GM12801 (cell line): ENCODE data around the gene CTNND2.

Experiments
- CTCF ChIP-seq: IDR thresholded peaks from one replicate; pipeline ENCODE4 v1.5.1; 2011; ENCODE audit warnings: control low read depth; ENCODE audit not compliant: insufficient read length; ENCODE audit errors: extremely low read depth

The CTNND2 gene

GRCh38 chr5:11611011-11611410 is 293.2 kb downstream of the CTNND2 start:
- no peak for TF ChIP-seq CTCF

GRCh38 chr5:11609570-11610303 is 294.5 kb downstream of the CTNND2 start:
- no peak for TF ChIP-seq CTCF

DNA sequence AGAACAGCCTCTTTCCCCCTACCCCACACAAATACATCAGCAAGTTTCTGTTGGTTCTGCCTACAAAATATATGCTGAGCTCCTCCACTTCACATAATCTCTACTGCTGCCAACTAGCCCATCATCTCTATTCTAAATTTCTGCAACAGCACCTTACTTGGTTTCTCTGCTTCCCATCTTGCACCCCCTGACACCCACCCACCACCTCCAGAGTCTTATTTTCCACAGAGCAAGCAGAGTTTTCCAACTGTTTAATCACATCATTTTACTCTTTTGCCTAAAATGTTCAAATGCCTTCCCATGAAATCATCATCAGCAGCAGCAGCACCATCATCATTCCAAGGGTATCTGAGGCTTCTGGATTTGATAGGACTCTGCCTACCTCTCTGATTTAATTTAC is 295.7 kb downstream of the CTNND2 start:
- no peak for TF ChIP-seq CTCF

DNA sequence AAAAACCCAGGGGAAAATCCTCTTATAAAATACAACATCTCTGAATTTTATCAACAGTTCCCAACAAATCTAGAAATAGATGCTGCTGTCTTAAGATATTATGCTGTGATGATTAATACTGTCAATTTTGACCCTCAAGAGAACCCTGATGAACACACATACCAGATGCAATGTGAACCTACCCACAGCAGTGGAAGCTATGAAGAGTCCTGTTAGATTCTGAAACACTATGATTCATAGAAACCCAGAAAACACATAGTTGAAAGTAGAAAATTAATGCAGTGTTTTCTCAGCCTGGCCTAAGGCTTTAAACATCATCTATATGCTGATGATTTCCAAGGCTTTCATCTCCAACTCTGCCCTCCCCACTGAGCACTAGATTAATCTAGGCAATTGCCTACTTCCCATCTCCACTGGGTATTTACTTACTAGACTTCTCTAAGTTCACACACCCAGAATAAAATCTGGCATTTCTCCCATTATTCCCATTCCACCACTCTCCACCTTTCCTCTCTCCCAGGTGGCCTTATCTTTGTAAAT is 296.2 kb downstream of the CTNND2 start:
- TF ChIP-seq CTCF = no peak

DNA sequence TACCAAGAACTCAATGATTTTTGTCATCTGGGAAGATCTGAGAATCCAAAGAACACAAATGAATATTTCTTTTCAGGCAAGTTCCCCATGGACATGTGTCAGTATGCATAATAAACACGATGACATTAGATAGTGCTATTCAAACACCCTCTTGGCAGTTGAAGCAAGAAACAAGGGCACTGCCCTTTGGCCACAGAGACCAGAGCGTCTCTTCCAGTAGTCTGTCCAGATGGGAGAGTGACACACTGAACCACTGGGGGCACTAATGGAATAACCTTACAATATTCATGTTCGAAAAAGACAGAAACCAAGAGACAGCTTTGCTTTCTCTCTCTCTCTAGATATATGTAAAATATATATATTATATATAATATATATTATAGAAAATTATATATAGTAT is 301.9 kb downstream of the CTNND2 start:
- TF ChIP-seq CTCF = no peak

DNA sequence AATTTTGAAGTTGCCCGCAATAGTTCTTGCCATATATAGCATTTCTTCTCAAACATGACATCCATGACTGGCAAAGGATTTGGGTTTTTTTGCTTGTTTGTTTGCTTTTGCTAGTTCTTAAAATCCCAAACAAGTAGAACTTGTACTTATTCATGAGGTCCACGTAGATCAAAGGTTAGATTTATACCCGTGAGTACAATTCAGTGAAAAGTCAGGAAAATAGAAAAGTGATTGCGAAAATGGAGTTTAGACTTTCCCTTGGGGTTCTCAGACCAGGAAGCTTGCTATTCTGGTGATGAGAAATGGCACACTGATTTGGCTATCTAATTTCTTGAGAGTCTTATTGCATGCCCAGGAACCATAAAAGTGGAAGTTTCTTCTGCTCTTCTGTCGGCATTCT is 304.7 kb downstream of the CTNND2 start:
- TF ChIP-seq CTCF = no peak

- no peak for TF ChIP-seq CTCF
These were observed 307.6 kb downstream of the CTNND2 start for GRCh38 chr5:11596657-11597071.

GRCh38 chr5:11596185-11596584 is 308.1 kb downstream of the CTNND2 start:
- no peak for TF ChIP-seq CTCF
